Measurements from ENCODE around the gene PRRC2A. TPM values are rescaled to one million over a fixed set of nuclear protein-coding genes. Genes with fewer than 3 reads are reported as not detected.

The PRRC2A gene
- total and polyA plus RNA-seq, 10 donors = 84.1 to 198 (median 155) TPM

DNA sequence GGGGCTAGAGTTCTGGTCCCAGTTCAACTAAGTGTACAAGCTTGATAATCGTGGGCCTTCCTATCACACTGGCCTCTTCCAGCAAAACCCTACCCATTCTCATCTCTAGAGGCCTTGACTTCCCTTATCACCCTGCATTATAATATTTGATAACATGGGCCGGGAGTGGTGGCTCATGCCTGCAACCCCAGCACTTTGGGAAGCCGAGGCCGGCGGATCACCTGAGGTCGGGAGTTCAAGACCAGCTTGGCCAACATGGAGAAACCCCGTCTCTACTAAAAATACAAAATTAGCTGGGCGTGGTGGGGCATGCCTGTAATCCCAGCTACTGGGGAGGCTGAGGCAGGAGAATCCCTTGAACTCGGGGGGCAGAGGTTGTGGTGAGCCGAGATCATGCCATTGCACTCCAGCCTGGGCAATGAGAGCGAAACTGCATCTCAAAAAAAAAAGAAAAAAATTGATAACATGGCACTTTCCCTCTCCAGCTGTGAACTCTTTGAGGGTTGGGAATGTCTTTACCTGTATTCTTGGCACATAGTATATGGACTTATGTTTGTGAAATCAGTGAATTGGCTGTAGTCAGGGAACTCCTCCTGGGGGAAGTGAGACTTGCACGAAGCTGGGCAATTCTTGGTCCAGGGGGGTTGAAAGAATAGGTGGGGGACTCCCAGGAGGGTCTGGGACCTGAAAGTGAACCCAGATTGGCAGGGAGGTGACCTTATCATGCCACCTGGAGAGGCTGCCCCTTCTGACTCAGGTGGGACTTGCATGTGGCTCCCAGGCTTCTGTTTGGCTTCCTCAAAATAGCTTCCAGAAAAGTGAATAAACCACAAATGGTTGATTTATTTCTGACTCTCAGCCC, 41.0 kb downstream of the PRRC2A start:
- intact Hi-C loops (cut with DNase I; ENCODE audit: low total_unique reads) = no loop called here
- peaks cover 48 to 85% (median 76%) of the 10 kb centered on the region in 6 donors for H3K4me1 ChIP-seq
- TF ChIP-seq, protein P1, sequence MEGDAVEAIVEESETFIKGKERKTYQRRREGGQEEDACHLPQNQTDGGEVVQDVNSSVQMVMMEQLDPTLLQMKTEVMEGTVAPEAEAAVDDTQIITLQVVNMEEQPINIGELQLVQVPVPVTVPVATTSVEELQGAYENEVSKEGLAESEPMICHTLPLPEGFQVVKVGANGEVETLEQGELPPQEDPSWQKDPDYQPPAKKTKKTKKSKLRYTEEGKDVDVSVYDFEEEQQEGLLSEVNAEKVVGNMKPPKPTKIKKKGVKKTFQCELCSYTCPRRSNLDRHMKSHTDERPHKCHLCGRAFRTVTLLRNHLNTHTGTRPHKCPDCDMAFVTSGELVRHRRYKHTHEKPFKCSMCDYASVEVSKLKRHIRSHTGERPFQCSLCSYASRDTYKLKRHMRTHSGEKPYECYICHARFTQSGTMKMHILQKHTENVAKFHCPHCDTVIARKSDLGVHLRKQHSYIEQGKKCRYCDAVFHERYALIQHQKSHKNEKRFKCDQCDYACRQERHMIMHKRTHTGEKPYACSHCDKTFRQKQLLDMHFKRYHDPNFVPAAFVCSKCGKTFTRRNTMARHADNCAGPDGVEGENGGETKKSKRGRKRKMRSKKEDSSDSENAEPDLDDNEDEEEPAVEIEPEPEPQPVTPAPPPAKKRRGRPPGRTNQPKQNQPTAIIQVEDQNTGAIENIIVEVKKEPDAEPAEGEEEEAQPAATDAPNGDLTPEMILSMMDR (IDR thresholded peaks at IDR 0.05 in 8 of 11, conservative IDR thresholded peaks at IDR 0.05 in 3 of 11) = no peak
- no peak for TF ChIP-seq POLR2A (IDR thresholded peaks at IDR 0.05)
- TF ChIP-seq POLR2AphosphoS5 (IDR thresholded peaks at IDR 0.05) = peak in 1 of 3 donors; percentile 3
- no peak for DNase-seq
- H3K36me3 ChIP-seq = peaks cover 0 to 55% (median 26%) of the 10 kb centered on the region in 6 donors
- peak overlapping the region in 5 of 8 donors; percentile 65 to 96 (median 78) for H3K4me3 ChIP-seq
- 74 to 88% (median 81%) methylated on average over 12 of the region's 12 CpGs for WGBS, 5 donors
- no peaks in the 10 kb centered on the region for H3K9me3 ChIP-seq
- H3K27me3 ChIP-seq (replicated peaks in 1 of 7) = no peaks in the 10 kb centered on the region
- H3K27ac ChIP-seq = peak overlapping the region in 7 of 8 donors; percentile 83 to 98 (median 95)

GRCh38 chr6:31662124-31662723, 41.7 kb downstream of the PRRC2A start:
- 83 to 93% (median 89%) methylated on average over 10 to 12 of the region's 12 CpGs for WGBS, 5 donors
- no peaks in the 10 kb centered on the region for H3K27me3 ChIP-seq (replicated peaks in 1 of 7)
- peaks cover 54 to 85% (median 76%) of the 10 kb centered on the region in 6 donors for H3K4me1 ChIP-seq
- H3K9me3 ChIP-seq = no peaks in the 10 kb centered on the region
- DNase-seq = no peak
- TF ChIP-seq, protein P1 (IDR thresholded peaks at IDR 0.05 in 8 of 11, conservative IDR thresholded peaks at IDR 0.05 in 3 of 11) = no peak
- TF ChIP-seq POLR2AphosphoS5 (IDR thresholded peaks at IDR 0.05) = peak in 1 of 3 donors; percentile 23
- TF ChIP-seq POLR2A (IDR thresholded peaks at IDR 0.05) = no peak
- H3K27ac ChIP-seq = peak overlapping the region in 4 of 8 donors; percentile 95 to 98 (median 96)
- H3K4me3 ChIP-seq = no peak overlapping the region
- H3K36me3 ChIP-seq = peaks cover 0 to 53% (median 23%) of the 10 kb centered on the region in 6 donors
- intact Hi-C loops (cut with DNase I; ENCODE audit: low total_unique reads) = no loop called here

DNA sequence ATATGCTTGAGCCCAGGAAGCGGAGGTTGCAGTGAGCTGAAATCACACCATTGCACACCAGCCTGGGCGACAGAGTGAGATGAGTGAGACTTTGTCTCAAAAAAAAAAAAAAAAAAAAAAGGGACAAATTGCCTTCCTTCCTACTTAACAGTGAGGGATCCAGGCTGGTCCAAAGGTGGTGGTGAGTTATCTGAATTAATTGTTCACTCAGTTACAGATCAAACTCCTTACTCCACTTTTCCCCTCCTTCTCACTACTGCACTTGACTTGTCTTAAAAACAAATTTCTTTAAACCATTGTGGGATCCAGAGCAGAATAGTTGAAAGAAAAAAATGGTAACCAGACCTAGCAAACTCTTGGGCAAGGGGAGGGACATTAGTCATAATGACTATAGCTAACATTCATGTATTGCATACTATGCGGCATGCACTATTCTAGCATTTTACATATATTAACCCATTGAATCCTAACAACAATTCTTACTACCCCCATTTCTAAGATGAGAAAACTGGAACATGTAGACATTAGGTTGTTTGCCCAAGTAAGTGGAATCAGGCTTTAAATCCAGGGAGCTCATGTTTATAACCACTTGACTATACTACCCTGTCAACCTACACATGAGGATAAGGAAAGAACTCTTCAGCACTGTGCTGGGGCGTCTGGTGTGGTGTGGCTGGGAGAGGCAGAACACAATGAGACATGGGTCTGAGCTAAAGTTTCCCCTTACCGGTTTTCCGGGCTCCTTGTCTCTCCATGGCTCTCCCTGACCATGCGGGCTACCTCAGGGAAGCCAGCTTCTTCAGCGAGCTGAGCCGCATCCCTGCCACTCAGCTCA, 42.8 kb downstream of the PRRC2A start:
- no peak for DNase-seq
- H3K9me3 ChIP-seq = no peaks in the 10 kb centered on the region
- intact Hi-C loops (cut with DNase I; ENCODE audit: low total_unique reads) = no loop called here
- no peaks in the 10 kb centered on the region for H3K27me3 ChIP-seq (replicated peaks in 1 of 7)
- peaks cover 0 to 53% (median 30%) of the 10 kb centered on the region in 6 donors for H3K36me3 ChIP-seq
- WGBS, 5 donors = 64 to 78% (median 74%) methylated on average over 9 of the region's 9 CpGs
- peak overlapping the region; percentile 75 to 85 (median 78) for H3K4me3 ChIP-seq
- no peak for TF ChIP-seq POLR2A (IDR thresholded peaks at IDR 0.05)
- TF ChIP-seq POLR2AphosphoS5 (IDR thresholded peaks at IDR 0.05) = no peak
- TF ChIP-seq, protein P1 (IDR thresholded peaks at IDR 0.05 in 8 of 11, conservative IDR thresholded peaks at IDR 0.05 in 3 of 11) = no peak
- peaks cover 46 to 85% (median 76%) of the 10 kb centered on the region in 6 donors for H3K4me1 ChIP-seq
- peak overlapping the region in 7 of 8 donors; percentile 96 to 99 (median 98) for H3K27ac ChIP-seq
